GM21381 (cell line): ENCODE results near the gene RIN3.

ENCODE experiments used
- ATAC-seq: cut with Tn5 transposase; IDR thresholded peaks from one replicate; pipeline ENCODE4 v1.9.1; 2021; ENCODE audit warnings: mild to moderate bottlenecking, moderate library complexity; ENCODE audit not compliant: unreplicated experiment

Gene RIN3

GRCh38 chr14:92484132-92484823 lies 29.3 kb upstream of the RIN3 start:
- ATAC-seq: no peak

- ATAC-seq: no peak
Measured at GRCh38 chr14:92486881-92487280, 26.7 kb upstream of the RIN3 start.

- ATAC-seq: no peak
Measured at GRCh38 chr14:92487513-92488133, 26.0 kb upstream of the RIN3 start.

GRCh38 chr14:92489394-92490238 lies 24.0 kb upstream of the RIN3 start:
- no peak for ATAC-seq

- no peak for ATAC-seq
Measured at GRCh38 chr14:92490239-92490959, 23.2 kb upstream of the RIN3 start.

GRCh38 chr14:92491782-92492181 lies 21.8 kb upstream of the RIN3 start:
- ATAC-seq: no peak

- no peak for ATAC-seq
Measured at GRCh38 chr14:92492258-92492657, 21.3 kb upstream of the RIN3 start.

- ATAC-seq: no peak
Measured at GRCh38 chr14:92493024-92493423, 20.6 kb upstream of the RIN3 start.

GRCh38 chr14:92493492-92493891 lies 20.1 kb upstream of the RIN3 start:
- no peak for ATAC-seq

- ATAC-seq: peak; percentile 57
Measured at GRCh38 chr14:92494512-92494911, 19.1 kb upstream of the RIN3 start.

- no peak for ATAC-seq
Measured at GRCh38 chr14:92495027-92495426, 18.6 kb upstream of the RIN3 start.

- no peak for ATAC-seq
Measured at GRCh38 chr14:92496191-92496857, 17.3 kb upstream of the RIN3 start.

GRCh38 chr14:92497391-92497790 lies 16.2 kb upstream of the RIN3 start:
- ATAC-seq: no peak

GRCh38 chr14:92499234-92499633 lies 14.3 kb upstream of the RIN3 start:
- ATAC-seq: no peak

GRCh38 chr14:92500491-92500941 lies 13.1 kb upstream of the RIN3 start:
- ATAC-seq: no peak

- no peak for ATAC-seq
Measured at GRCh38 chr14:92501891-92502351, 11.7 kb upstream of the RIN3 start.

- no peak for ATAC-seq
Measured at GRCh38 chr14:92502541-92503286, 10.9 kb upstream of the RIN3 start.

GRCh38 chr14:92503756-92504491 lies 9.7 kb upstream of the RIN3 start:
- no peak for ATAC-seq

- ATAC-seq: no peak
Measured at GRCh38 chr14:92505826-92506225, 7.8 kb upstream of the RIN3 start.
